ENCODE data around the gene CTNNA3. TPM values are rescaled to one million over a fixed set of nuclear protein-coding genes. Genes with fewer than 3 reads are reported as not detected.

CTNNA3 gene
- total and polyA plus RNA-seq, 2 donors (not counting 3 experiments of a cell fraction or from before 2014, with no cell fraction given): not detected

DNA sequence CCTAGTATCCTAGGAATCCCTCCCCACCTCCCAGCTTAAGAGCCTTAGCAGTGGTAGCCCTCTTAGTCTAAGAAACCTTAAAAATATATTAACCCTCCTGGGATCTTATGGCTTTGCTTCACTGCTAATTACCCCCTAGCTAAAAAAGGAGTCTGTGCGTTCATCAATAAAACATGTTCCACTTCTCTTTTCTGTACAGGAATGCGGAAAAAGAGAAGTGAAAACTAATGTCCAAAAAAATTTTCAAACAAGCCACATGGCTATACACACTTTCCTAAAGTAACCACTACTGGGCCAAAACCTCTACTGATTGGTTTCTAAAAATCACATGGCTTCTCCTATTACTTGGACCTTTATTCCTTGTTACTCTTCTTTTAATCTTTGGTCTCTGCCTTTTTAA is 1437.3 kb downstream of the CTNNA3 start:
- intact Hi-C loops (cut with micrococcal nuclease): no loop called here
- no peak for FAIRE-seq

More for the DNA sequence above, 1437.3 kb downstream of the CTNNA3 start:
- Histone ChIP-seq H3K27ac (ENCODE audit: insufficient read depth, low read depth, low read length) (no peak overlapping the region), H3K79me2 (ENCODE audit: control insufficient read depth, insufficient read depth, low read length) (no peaks in the 10 kb centered on the region), H2AFZ (ENCODE audit: low read depth, low read length) (no peak overlapping the region), H3K9me3 (replicated peaks; ENCODE audit: control insufficient read depth, insufficient read depth, low read length) (no peaks in the 10 kb centered on the region), H3K4me1 (ENCODE audit: control insufficient read depth, extremely low read depth, insufficient read depth, low read length) (no peaks in the 10 kb centered on the region), H4K20me1 (replicated peaks; ENCODE audit: control insufficient read depth, extremely low read depth, insufficient read depth, low read length) (no peaks in the 10 kb centered on the region), H3K9ac (replicated peaks; ENCODE audit: extremely low read depth, insufficient read depth, low read length) (no peak overlapping the region), H3K4me2 (ENCODE audit: insufficient read depth, low read length) (no peak overlapping the region), H3K27me3 (ENCODE audit: control insufficient read depth in 2 of 2, insufficient read depth in 2 of 2, low read length in 2 of 2) (no peaks in the 10 kb centered on the region), H3K4me3 (replicated peaks in 1 of 3; ENCODE audit: insufficient read depth in 1 of 3, low read depth in 1 of 3, low read length in 3 of 3) (no peak overlapping the region), H3K36me3 (ENCODE audit: control insufficient read depth in 2 of 2, extremely low read depth in 1 of 2, insufficient read depth in 2 of 2, low read length in 2 of 2) (no peaks in the 10 kb centered on the region), H3K9me1 (replicated peaks; ENCODE audit: control insufficient read depth, extremely low read depth, insufficient read depth, low read length) (no peaks in the 10 kb centered on the region)
- CTCF ChIA-PET: no interaction called here
- no peak for DNase-seq (ENCODE audit: low read depth, low spot score)
- dilution Hi-C loops (cut with MboI; ENCODE audit: extremely low pct_ligation_motif_present, low sequenced_read_pairs): no loop called here
- no TSS peak for BruUV-seq (replicated peaks)
- no peak for TF ChIP-seq POLR2A (IDR thresholded peaks at IDR 0.05; ENCODE audit: low read depth, low read length)
- TF ChIP-seq FOS (IDR thresholded peaks at IDR 0.05; ENCODE audit: borderline replicate concordance, insufficient read depth, low read length): no peak
- TF ChIP-seq, protein P1, sequence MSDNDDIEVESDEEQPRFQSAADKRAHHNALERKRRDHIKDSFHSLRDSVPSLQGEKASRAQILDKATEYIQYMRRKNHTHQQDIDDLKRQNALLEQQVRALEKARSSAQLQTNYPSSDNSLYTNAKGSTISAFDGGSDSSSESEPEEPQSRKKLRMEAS (IDR thresholded peaks at IDR 0.05; ENCODE audit: insufficient read depth, insufficient read length): no peak
- no peak for TF ChIP-seq MYC (IDR thresholded peaks at IDR 0.05; ENCODE audit: low read depth, low read length)
- TF ChIP-seq, protein P2, sequence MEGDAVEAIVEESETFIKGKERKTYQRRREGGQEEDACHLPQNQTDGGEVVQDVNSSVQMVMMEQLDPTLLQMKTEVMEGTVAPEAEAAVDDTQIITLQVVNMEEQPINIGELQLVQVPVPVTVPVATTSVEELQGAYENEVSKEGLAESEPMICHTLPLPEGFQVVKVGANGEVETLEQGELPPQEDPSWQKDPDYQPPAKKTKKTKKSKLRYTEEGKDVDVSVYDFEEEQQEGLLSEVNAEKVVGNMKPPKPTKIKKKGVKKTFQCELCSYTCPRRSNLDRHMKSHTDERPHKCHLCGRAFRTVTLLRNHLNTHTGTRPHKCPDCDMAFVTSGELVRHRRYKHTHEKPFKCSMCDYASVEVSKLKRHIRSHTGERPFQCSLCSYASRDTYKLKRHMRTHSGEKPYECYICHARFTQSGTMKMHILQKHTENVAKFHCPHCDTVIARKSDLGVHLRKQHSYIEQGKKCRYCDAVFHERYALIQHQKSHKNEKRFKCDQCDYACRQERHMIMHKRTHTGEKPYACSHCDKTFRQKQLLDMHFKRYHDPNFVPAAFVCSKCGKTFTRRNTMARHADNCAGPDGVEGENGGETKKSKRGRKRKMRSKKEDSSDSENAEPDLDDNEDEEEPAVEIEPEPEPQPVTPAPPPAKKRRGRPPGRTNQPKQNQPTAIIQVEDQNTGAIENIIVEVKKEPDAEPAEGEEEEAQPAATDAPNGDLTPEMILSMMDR (IDR thresholded peaks at IDR 0.05; ENCODE audit: extremely low read depth in 1 of 2, insufficient read depth in 1 of 2, low read depth in 1 of 2, low read length in 2 of 2): no peak
- TF ChIP-seq JUN (IDR thresholded peaks at IDR 0.05; ENCODE audit: borderline replicate concordance, insufficient read depth, insufficient read length, low read depth): no peak
- TF ChIP-seq GATA2 (IDR thresholded peaks at IDR 0.05; ENCODE audit: insufficient read depth, insufficient read length, low read depth, low read length): no peak
- no peak for TF ChIP-seq EZH2 (IDR thresholded peaks at IDR 0.05; ENCODE audit: borderline replicate concordance, low read depth, low read length, severe bottlenecking)
- TF ChIP-seq POLR2AphosphoS5 (IDR thresholded peaks at IDR 0.05; ENCODE audit: insufficient read depth, low read depth, low read length): no peak
- POLR2A ChIA-PET: no interaction called here
